Activated naive CD4-positive, alpha-beta T cell treated with anti-CD3 and anti-CD28 coated beads, Interleukin-2, amount 10 ng/mL, durations not matched to agents 7 days and 5 days (primary cell): Measurements from ENCODE around the gene PLA2G2A.
"Not testable (repeated sequence)": the region's sequence is repeated elsewhere in the genome, so short reads cannot be mapped to it uniquely, and the experiment has no call there.

ENCODE experiments used
- CTCF ChIA-PET: fragments of 350-600 bp; sonication (Branson Sonifier 250); formaldehyde crosslinking; loops from one replicate; lab custom pipeline; 2021; ENCODE audit warnings: antibody characterized with exemption; lab: Charles Lee
- DNase-seq: peaks from one replicate; pipeline ENCODE4 v3.0.0-alpha.2; 2020
- H3K27ac Mint-ChIP-seq: one replicate; pipeline ENCODE4 v1.8.0; 2021; ENCODE audit warnings: mild to moderate bottlenecking, moderate library complexity, mixed read lengths
- H3K27me3 Mint-ChIP-seq: one replicate; pipeline ENCODE4 v1.8.0; 2021; ENCODE audit warnings: mild to moderate bottlenecking, mixed read lengths
- H3K36me3 Mint-ChIP-seq: one replicate; pipeline ENCODE4 v1.8.0; 2021; ENCODE audit warnings: mixed read lengths
- H3K4me1 Mint-ChIP-seq: one replicate; pipeline ENCODE4 v1.8.0; 2021; ENCODE audit warnings: mixed read lengths
- H3K4me3 Mint-ChIP-seq: one replicate; pipeline ENCODE4 v1.8.0; 2021; ENCODE audit warnings: mild to moderate bottlenecking, moderate library complexity, mixed read lengths
- H3K9me3 Mint-ChIP-seq: one replicate; pipeline ENCODE4 v1.8.0; 2021; ENCODE audit warnings: mixed read lengths

The PLA2G2A gene

DNA sequence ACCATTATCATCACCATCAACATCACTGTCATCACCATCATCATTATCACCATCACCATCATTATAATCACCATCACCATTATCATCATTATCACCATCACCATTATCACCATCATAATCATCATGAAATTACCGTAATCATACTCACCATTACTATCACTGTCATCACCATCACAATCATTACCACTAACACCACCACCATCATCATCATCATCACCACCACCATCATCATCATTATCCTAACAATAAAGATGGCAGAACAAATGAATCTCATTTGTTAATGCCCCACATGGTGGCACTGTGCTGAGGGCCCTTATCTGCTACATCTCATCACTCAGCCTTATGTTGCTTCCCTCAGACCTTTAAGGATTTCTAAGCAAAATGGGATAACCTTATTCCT is 46.6 kb downstream of the PLA2G2A start:
- H3K9me3 Mint-ChIP-seq, result peaks cover 25% of the 10 kb centered on the region
- H3K4me3 Mint-ChIP-seq, result no peak overlapping the region
- H3K27ac Mint-ChIP-seq, result no peak overlapping the region
- peaks cover 3% of the 10 kb centered on the region for H3K27me3 Mint-ChIP-seq
- CTCF ChIA-PET, result no interaction called here
- H3K4me1 Mint-ChIP-seq, result no peaks in the 10 kb centered on the region
- no peak for DNase-seq
- no peaks in the 10 kb centered on the region for H3K36me3 Mint-ChIP-seq

DNA sequence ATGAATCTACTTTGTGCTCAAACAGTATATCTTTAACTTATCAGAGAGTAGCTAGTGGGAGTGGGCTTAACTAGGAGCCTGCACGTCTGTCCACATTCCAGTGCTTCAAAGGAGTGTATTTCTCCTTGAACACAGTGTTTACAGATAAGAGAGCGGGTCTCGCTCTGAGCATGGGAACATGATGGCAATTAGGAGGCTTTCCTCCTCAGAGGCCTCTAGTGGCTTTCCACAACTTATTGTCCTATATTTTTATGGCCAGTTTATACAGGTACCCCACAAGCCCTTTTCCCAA is 52.3 kb downstream of the PLA2G2A start:
- H3K27me3 Mint-ChIP-seq, H3K36me3 Mint-ChIP-seq, H3K4me3 Mint-ChIP-seq, H3K4me1 Mint-ChIP-seq, H3K27ac Mint-ChIP-seq, CTCF ChIA-PET, DNase-seq: not testable (repeated sequence)
- peaks cover 13% of the 10 kb centered on the region for H3K9me3 Mint-ChIP-seq

DNA sequence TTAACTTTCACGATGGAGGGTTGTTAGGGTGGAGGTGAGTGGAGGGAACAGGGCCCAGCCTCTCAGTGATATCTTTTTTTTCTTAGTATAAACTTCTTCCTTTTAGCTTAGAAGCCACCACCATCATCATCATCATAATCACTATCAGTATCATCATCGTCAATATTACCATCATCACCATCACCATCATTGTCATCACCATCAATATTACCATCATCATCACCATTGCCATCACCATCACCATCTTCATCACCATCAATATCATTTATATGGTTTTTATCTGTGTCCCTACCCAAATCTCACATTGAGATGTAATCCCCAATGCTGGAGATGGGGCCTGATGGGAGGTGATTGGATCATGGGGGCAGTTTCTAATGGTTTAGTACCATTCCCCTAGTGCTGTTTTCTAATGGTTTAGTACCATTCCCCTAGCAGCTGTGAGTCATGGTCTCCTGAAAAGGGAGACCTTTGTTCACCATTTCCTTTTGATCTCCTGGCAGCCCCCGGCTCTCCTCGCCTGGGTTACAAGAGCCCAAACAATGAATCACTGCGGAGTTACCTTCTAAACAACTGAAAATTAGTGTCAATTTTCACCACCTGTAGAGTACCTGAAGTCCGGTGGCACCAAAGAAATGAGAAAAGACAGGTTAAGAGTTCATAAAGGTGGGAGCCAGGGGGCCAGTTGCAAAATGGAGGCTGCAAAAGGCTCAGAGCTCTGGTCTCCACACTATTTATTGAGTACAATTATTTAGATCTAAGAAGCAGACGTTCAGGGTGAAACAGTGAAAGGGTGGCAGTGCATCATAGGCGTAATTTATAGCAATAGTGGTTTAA is 52.9 kb downstream of the PLA2G2A start:
- CTCF ChIA-PET, result interaction anchor here (0.6 kb wide), 1 partner anchor 12 kb away, joined by 3 read pairs; no protein-coding TSS in a partner anchor
- no peak overlapping the region for H3K27ac Mint-ChIP-seq
- DNase-seq, result no peak

More for the DNA sequence above, 52.9 kb downstream of the PLA2G2A start:
- H3K27me3 Mint-ChIP-seq, result peaks cover 4% of the 10 kb centered on the region
- H3K4me3 Mint-ChIP-seq, result no peak overlapping the region
- H3K36me3 Mint-ChIP-seq, result no peaks in the 10 kb centered on the region
- no peaks in the 10 kb centered on the region for H3K4me1 Mint-ChIP-seq
- peaks cover 7% of the 10 kb centered on the region for H3K9me3 Mint-ChIP-seq
